Neural cell (in vitro differentiated cells): ENCODE measurements around the gene BHLHE23.

Experiments used
- EZH2 ChIP-seq: fragments of 200-600, 300-800 bp; shearing (Covaris generic), sonication (generic); IDR thresholded peaks from 2 replicates; pipeline ENCODE4 v1.6.1; 2014; ENCODE audit warnings: antibody characterized with exemption, low read length, borderline replicate concordance, mild to moderate bottlenecking; ENCODE audit not compliant: insufficient read depth, poor library complexity, severe bottlenecking
- MXI1 ChIP-seq: fragments of 450-650 bp; conservative IDR thresholded peaks from 2 replicates; pipeline ENCODE4 v1.6.1; 2014; ENCODE audit warnings: antibody characterized with exemption, mild to moderate bottlenecking; ENCODE audit not compliant: poor library complexity, severe bottlenecking
- POLR2AphosphoS5 ChIP-seq: IDR thresholded peaks from 2 replicates; pipeline ENCODE4 v1.6.1; 2012
- TAF1 ChIP-seq: IDR thresholded peaks from 2 replicates; pipeline ENCODE4 v1.6.1; 2012; ENCODE audit warnings: low read depth
- TF ChIP-seq, protein P1 (sequence below): fragments of 450-650 bp; IDR thresholded peaks from 2 replicates; pipeline ENCODE4 v1.5.1; 2014; ENCODE audit warnings: antibody characterized with exemption, mild to moderate bottlenecking, moderate library complexity; ENCODE audit not compliant: poor library complexity, severe bottlenecking
- TF ChIP-seq, protein P2 (sequence below): IDR thresholded peaks from 2 replicates; pipeline ENCODE4 v1.6.1; 2012; ENCODE audit warnings: borderline replicate concordance

DNA sequence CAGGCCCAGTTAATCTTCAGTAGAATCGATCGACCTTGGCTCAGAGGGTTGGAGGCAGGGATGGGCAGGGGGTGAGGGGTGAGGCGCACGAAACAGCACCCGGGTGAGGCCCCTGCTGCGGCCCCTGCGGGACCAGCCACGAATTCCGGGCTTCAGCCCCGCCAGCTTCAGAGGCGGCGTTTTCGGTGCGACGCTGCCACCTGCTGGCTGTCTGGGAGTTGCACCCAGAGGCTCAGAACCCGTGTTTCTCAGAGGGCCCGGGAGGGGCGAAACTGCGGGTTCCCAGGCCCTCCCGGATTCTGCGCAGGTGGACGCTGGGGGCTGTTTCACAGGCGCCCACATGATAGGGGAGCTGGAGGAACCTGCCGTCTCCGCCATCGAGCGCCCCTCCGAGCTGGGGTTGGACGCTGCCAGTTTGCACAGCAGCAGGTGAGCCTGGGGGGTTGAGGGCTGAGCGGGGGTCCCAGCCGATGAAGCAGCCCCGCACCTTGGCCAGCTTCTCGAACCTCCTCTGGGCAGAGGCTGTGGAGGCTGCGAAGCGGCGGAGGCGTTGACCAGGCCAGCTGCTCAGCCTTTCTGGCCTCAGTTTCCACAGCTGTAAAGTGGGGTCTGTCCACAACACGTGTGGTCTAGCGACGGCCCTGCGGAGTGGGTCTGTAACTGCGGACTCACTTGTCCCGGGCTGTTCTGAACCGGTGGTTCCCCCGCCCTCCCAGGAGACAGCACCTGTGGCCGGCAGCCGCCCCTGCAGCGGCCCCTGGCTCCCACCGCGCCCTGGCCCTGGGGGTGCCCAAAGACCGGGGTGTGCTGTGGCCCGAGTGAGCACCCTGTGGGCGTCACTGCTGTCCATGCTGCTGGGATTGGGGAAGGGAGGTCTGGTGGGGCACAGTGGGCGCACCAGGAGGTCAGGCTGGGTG is 2.5 kb upstream of the BHLHE23 start:
- TF ChIP-seq, protein P1, sequence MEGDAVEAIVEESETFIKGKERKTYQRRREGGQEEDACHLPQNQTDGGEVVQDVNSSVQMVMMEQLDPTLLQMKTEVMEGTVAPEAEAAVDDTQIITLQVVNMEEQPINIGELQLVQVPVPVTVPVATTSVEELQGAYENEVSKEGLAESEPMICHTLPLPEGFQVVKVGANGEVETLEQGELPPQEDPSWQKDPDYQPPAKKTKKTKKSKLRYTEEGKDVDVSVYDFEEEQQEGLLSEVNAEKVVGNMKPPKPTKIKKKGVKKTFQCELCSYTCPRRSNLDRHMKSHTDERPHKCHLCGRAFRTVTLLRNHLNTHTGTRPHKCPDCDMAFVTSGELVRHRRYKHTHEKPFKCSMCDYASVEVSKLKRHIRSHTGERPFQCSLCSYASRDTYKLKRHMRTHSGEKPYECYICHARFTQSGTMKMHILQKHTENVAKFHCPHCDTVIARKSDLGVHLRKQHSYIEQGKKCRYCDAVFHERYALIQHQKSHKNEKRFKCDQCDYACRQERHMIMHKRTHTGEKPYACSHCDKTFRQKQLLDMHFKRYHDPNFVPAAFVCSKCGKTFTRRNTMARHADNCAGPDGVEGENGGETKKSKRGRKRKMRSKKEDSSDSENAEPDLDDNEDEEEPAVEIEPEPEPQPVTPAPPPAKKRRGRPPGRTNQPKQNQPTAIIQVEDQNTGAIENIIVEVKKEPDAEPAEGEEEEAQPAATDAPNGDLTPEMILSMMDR: peak; percentile 96
- TF ChIP-seq, protein P2, sequence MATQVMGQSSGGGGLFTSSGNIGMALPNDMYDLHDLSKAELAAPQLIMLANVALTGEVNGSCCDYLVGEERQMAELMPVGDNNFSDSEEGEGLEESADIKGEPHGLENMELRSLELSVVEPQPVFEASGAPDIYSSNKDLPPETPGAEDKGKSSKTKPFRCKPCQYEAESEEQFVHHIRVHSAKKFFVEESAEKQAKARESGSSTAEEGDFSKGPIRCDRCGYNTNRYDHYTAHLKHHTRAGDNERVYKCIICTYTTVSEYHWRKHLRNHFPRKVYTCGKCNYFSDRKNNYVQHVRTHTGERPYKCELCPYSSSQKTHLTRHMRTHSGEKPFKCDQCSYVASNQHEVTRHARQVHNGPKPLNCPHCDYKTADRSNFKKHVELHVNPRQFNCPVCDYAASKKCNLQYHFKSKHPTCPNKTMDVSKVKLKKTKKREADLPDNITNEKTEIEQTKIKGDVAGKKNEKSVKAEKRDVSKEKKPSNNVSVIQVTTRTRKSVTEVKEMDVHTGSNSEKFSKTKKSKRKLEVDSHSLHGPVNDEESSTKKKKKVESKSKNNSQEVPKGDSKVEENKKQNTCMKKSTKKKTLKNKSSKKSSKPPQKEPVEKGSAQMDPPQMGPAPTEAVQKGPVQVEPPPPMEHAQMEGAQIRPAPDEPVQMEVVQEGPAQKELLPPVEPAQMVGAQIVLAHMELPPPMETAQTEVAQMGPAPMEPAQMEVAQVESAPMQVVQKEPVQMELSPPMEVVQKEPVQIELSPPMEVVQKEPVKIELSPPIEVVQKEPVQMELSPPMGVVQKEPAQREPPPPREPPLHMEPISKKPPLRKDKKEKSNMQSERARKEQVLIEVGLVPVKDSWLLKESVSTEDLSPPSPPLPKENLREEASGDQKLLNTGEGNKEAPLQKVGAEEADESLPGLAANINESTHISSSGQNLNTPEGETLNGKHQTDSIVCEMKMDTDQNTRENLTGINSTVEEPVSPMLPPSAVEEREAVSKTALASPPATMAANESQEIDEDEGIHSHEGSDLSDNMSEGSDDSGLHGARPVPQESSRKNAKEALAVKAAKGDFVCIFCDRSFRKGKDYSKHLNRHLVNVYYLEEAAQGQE: no peak
- TF ChIP-seq TAF1 (no peak), EZH2 (no peak), POLR2AphosphoS5 (no peak), MXI1 (no peak)
